ENCODE results near the gene ENPEP.

- TF ChIP-seq CTCF (IDR thresholded peaks at IDR 0.05; ENCODE audit: insufficient read depth, low read length, poor library complexity, severe bottlenecking) (no peak), EZH2phosphoT487 (conservative IDR thresholded peaks at IDR 0.05; ENCODE audit: low read length) (no peak)
Measured at GRCh38 chr4:110609044-110609750, 133.2 kb downstream of the ENPEP start.

All from SU-DHL-6 (cell line).